HepG2 (cell line): Measurements from ENCODE around the gene ABTB2. TPM values are rescaled to one million over a fixed set of nuclear protein-coding genes. Genes with fewer than 3 reads are reported as not detected.

Source experiments
- ATAC-seq: fragments of 200-7000 bp; cut with Tn5 transposase; 3 replicates; pipeline ENCODE4 v1.9.1; 2020; ENCODE audit warnings: mild to moderate bottlenecking, moderate library complexity
- BruUV-seq: library from RNA; stranded (reverse); fragments of 400-500 nt; replicated peaks from 2 replicates; lab custom pipeline; 2021; lab: Mats Ljungman, UMichigan
- CTCF ChIA-PET: fragments of 300-600 bp; formaldehyde crosslinking; extraction: SDS; loops from one replicate; lab custom pipeline; 2021; ENCODE audit warnings: low total read pairs, inconsistent platforms, low intra/inter-chr PET ratio; lab: Yijun Ruan, JAX
- POLR2A ChIA-PET: fragments of 350-600 bp; sonication (Branson Sonifier 250); formaldehyde crosslinking; loops from one replicate; lab custom pipeline; 2020; ENCODE audit warnings: antibody characterized with exemption, inconsistent platforms; lab: Yijun Ruan, JAX
- DNase-seq: peaks from one replicate; pipeline ENCODE4 v3.0.0-alpha.2; 2015; ENCODE audit warnings: low spot score
- FAIRE-seq: peaks from 3 replicates; lab custom pipeline; 2011; peaks lifted over from hg19 to GRCh38; lab: Jason Lieb, UNC
- H2AFZ ChIP-seq: one replicate; pipeline ENCODE4 v1.6.1; 2011; ENCODE audit warnings: low read length, inconsistent platforms
- H3K27ac ChIP-seq: fragments of 300-600 bp; 3 replicates; pipeline ENCODE4 v1.8.0; 2011; ENCODE audit warnings: mixed run types, mild to moderate bottlenecking, mixed read lengths, low read length, inconsistent platforms; ENCODE audit not compliant: insufficient read depth; ENCODE audit errors: extremely low read length
- H3K27me3 ChIP-seq, 2 experiments: fragments of 200-600 bp in 1 of 2; 2 replicates in 1 of 2; 3 replicates in 1 of 2; pipeline versions ENCODE4 v1.6.0 to v1.8.0; 2011; ENCODE audit warnings: low read length in 2 of 2, mild to moderate bottlenecking in 2 of 2, moderate library complexity in 2 of 2, inconsistent platforms in 1 of 2; ENCODE audit not compliant: insufficient read depth in 2 of 2, control insufficient read depth in 1 of 2
- H3K36me3 ChIP-seq, 2 experiments: fragments of 200-600 bp in 1 of 2; replicated peaks in 1 of 2; 2 replicates in 1 of 2; 3 replicates in 1 of 2; pipeline versions ENCODE4 v1.5.1 to v1.8.0; 2011; ENCODE audit warnings: low read length in 2 of 2, inconsistent platforms in 1 of 2; ENCODE audit not compliant: insufficient read depth in 2 of 2, control insufficient read depth in 1 of 2
- H3K4me1 ChIP-seq: 2 replicates; pipeline ENCODE4 v1.5.1; 2012; ENCODE audit warnings: low read length, inconsistent platforms; ENCODE audit not compliant: insufficient read depth
- H3K4me2 ChIP-seq: 2 replicates; pipeline ENCODE4 v1.6.0; 2011; ENCODE audit warnings: low read depth, low read length, inconsistent platforms
- H3K4me3 ChIP-seq, 3 experiments: fragments of 200-600 bp in 1 of 3; sonication (generic), shearing (Covaris generic) in 1 of 3; replicated peaks in 1 of 3; 2 replicates each; pipeline ENCODE4 v1.5.1; 2011 to 2016; ENCODE audit warnings: low read length in 3 of 3, inconsistent platforms in 2 of 3, low read depth in 2 of 3, mild to moderate bottlenecking in 2 of 3, control low read depth in 1 of 3, mixed read lengths in 1 of 3; ENCODE audit not compliant: insufficient read depth in 1 of 3
- H3K79me2 ChIP-seq: one replicate; pipeline ENCODE4 v1.6.1; 2011; ENCODE audit warnings: low read length, inconsistent platforms; ENCODE audit not compliant: insufficient read depth
- H3K9ac ChIP-seq: 2 replicates; pipeline ENCODE4 v1.6.0; 2011; ENCODE audit warnings: mild to moderate bottlenecking, low read depth, low read length, inconsistent platforms; ENCODE audit not compliant: insufficient read depth
- H3K9me3 ChIP-seq: 2 replicates; pipeline ENCODE4 v1.5.1; 2012; ENCODE audit warnings: mild to moderate bottlenecking, low read length
- H4K20me1 ChIP-seq: 2 replicates; pipeline ENCODE4 v1.6.0; 2011; ENCODE audit warnings: inconsistent platforms, mild to moderate bottlenecking, low read length, moderate library complexity; ENCODE audit not compliant: insufficient read depth
- FOSL2 ChIP-seq: sonication (generic); formaldehyde crosslinking; IDR thresholded peaks from 2 replicates; pipeline ENCODE4 v1.4.0; 2020; ENCODE audit warnings: missing genetic modification reagents
- FOXA3 ChIP-seq: IDR thresholded peaks from 2 replicates; pipeline ENCODE4 v1.6.1; 2016; ENCODE audit warnings: missing genetic modification reagents, missing compliant biosample characterization
- HNF4A ChIP-seq: sonication (generic); formaldehyde crosslinking; IDR thresholded peaks from 2 replicates; pipeline ENCODE4 v1.4.0; 2020; ENCODE audit warnings: missing genetic modification reagents
- KLF9 ChIP-seq: IDR thresholded peaks from 2 replicates; pipeline ENCODE4 v1.6.1; 2016; ENCODE audit warnings: low read depth
- SAP130 ChIP-seq: IDR thresholded peaks from 2 replicates; pipeline ENCODE4 v1.6.1; 2016; ENCODE audit warnings: low read depth
- STAG1 ChIP-seq: sonication (generic); formaldehyde crosslinking; IDR thresholded peaks from 2 replicates; pipeline ENCODE4 v1.4.0; 2020; ENCODE audit warnings: missing genetic modification reagents
- TARDBP ChIP-seq: sonication (generic); formaldehyde crosslinking; IDR thresholded peaks from 2 replicates; pipeline ENCODE4 v1.8.0; 2022; ENCODE audit warnings: mild to moderate bottlenecking, missing genetic modification reagents
- TEAD3 ChIP-seq: optimal IDR thresholded peaks from 2 replicates; pipeline ENCODE3; 2016; ENCODE audit warnings: borderline replicate concordance
- ZNF331 ChIP-seq: sonication (generic); formaldehyde crosslinking; IDR thresholded peaks from 2 replicates; pipeline ENCODE4 v1.4.0; 2020; ENCODE audit warnings: missing genetic modification reagents
- ZNF614 ChIP-seq: IDR thresholded peaks from 2 replicates; pipeline ENCODE4 v1.6.1; 2018; ENCODE audit warnings: missing biosample characterization, missing genetic modification reagents, inconsistent platforms, borderline replicate concordance
- ZNF687 ChIP-seq: sonication (generic); formaldehyde crosslinking; IDR thresholded peaks from 2 replicates; pipeline ENCODE4 v1.5.1; 2020; ENCODE audit warnings: mild to moderate bottlenecking, missing genetic modification reagents, moderate library complexity
- ZNF720 ChIP-seq: sonication (generic); formaldehyde crosslinking; IDR thresholded peaks from 2 replicates; pipeline ENCODE4 v1.4.0; 2020; ENCODE audit warnings: missing genetic modification reagents
- WGBS: methylation state at CpG from one replicate; pipeline ENCODE4 v1.1.6; 2017; ENCODE audit warnings: low lambda C conversion rate; 5-methylcytosine and 5-hydroxymethylcytosine counted together
- in situ Hi-C: cut with HindIII; loops from 2 replicates; pipeline ENCODE4 v1.10.0; 2017; ENCODE audit warnings: low pct_unique_long_range_greater_than_20kb; ENCODE audit not compliant: extremely low pct_ligation_motif_present
- intact Hi-C: fragments of 100-400 bp; cut with micrococcal nuclease; formaldehyde crosslinking; loops from one replicate; pipeline ENCODE4 v1.10.0; 2022; ENCODE audit not compliant: unreplicated experiment
- polyA plus RNA-seq, 8 experiments: library from polyadenylated mRNA; depleted of rRNA in 3 of 8; stranded (reverse) in 7 of 8; unstranded in 1 of 8; fragments of >200 nt; fragmentation: Illumina TruSeq in 4 of 8; extraction: Trizol in 4 of 8; gene quantifications; 2 replicates each; pipeline versions ENCODE4 v1.2.1 to v1.2.3, GENCODE V29; 2011 to 2016; ENCODE audit warnings: low read depth in 4 of 8, missing spikeins in 1 of 8, mixed read lengths in 1 of 8; ENCODE audit not compliant: insufficient read depth in 1 of 8
- total RNA-seq, 5 experiments: library from RNA; depleted of rRNA; stranded (reverse); fragments of >200 nt; fragmentation: Illumina TruSeq; extraction: Trizol; gene quantifications; 2 replicates each; pipeline ENCODE4 v1.2.3, GENCODE V29; 2016; ENCODE audit warnings: low read depth in 1 of 5
- TF ChIP-seq, protein P1 (sequence below): sonication (generic); formaldehyde crosslinking; conservative IDR thresholded peaks from 2 replicates; pipeline ENCODE4 v1.4.0; 2020; ENCODE audit warnings: missing genetic modification reagents

The ABTB2 gene
- total and polyA plus RNA-seq, 2 of the 13 experiments (the other 11 are each of a cell fraction or from before 2014, with no cell fraction given) = 5.1 to 15.4 TPM

- ChIA-PET CTCF (no interaction called here), POLR2A (interaction anchor here (1.6 kb wide), 1 partner anchor 94 kb away, joined by 4 read pairs; the partner anchor contains the start of gene ABTB2)
- no TSS peak for BruUV-seq
- H3K4me3 ChIP-seq = no peak overlapping the region
- WGBS = 95% methylated on average over 3 of the region's 7 CpGs
- TF ChIP-seq STAG1 (CRISPR knock-in tag) (0 out of 2 replicates have a peak, but pooled peaks have one; percentile 12), FOXA3 (CRISPR knock-in tag) (no peak), ZNF720 (CRISPR knock-in tag) (no peak), ZNF687 (CRISPR knock-in tag) (0 out of 2 replicates have a peak, but pooled peaks have one; percentile 14), TARDBP (CRISPR knock-in tag) (no peak), ZNF614 (0 out of 2 replicates have a peak, but pooled peaks have one; percentile 25), SAP130 (CRISPR knock-in tag) (0 out of 2 replicates have a peak, but pooled peaks have one; percentile 28), TEAD3 (CRISPR knock-in tag) (peak; percentile 48), KLF9 (no peak), HNF4A (no peak), ZNF331 (CRISPR knock-in tag) (peak; percentile 68; the same call in 1 of the 2 replicates), FOSL2 (CRISPR knock-in tag) (peak; percentile 89)
- TF ChIP-seq, protein P1, sequence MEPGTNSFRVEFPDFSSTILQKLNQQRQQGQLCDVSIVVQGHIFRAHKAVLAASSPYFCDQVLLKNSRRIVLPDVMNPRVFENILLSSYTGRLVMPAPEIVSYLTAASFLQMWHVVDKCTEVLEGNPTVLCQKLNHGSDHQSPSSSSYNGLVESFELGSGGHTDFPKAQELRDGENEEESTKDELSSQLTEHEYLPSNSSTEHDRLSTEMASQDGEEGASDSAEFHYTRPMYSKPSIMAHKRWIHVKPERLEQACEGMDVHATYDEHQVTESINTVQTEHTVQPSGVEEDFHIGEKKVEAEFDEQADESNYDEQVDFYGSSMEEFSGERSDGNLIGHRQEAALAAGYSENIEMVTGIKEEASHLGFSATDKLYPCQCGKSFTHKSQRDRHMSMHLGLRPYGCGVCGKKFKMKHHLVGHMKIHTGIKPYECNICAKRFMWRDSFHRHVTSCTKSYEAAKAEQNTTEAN (CRISPR knock-in tag) = no peak
- no peak overlapping the region for H3K4me2 ChIP-seq
- FAIRE-seq (no peak), ATAC-seq (peak; percentile 28; the same call in 2 of the 3 replicates), DNase-seq (peak; percentile 36)
- H3K9me3 ChIP-seq = no peaks in the 10 kb centered on the region
- H3K4me1 ChIP-seq = peaks cover 79% of the 10 kb centered on the region
- H3K27ac ChIP-seq = no peak overlapping the region
- no peaks in the 10 kb centered on the region for H3K27me3 ChIP-seq
- H3K36me3 ChIP-seq = 0 out of 5 replicates have a peak, but pooled peaks cover 0 to 2% of the 10 kb centered on the region in 2 experiments
- intact Hi-C loops (loop anchor here (1.0 kb wide), 1 partner anchor 46 kb away; no protein-coding TSS in a partner anchor), in situ Hi-C loops (no loop called here)
- no peak overlapping the region for H2AFZ ChIP-seq
- H4K20me1 ChIP-seq = no peaks in the 10 kb centered on the region
- H3K9ac ChIP-seq = no peak overlapping the region
- H3K79me2 ChIP-seq = peaks cover 7% of the 10 kb centered on the region
Measured at GRCh38 chr11:34263441-34264091, 94.2 kb downstream of the ABTB2 start.
